Measurements from ENCODE around the gene LARGE2. TPM values are rescaled to one million over a fixed set of nuclear protein-coding genes. Genes with fewer than 3 reads are reported as not detected.

Gene LARGE2
- total RNA-seq, 4 donors from 2014 or later = 2.5 TPM; not detected in 3

- TF ChIP-seq, protein P1, sequence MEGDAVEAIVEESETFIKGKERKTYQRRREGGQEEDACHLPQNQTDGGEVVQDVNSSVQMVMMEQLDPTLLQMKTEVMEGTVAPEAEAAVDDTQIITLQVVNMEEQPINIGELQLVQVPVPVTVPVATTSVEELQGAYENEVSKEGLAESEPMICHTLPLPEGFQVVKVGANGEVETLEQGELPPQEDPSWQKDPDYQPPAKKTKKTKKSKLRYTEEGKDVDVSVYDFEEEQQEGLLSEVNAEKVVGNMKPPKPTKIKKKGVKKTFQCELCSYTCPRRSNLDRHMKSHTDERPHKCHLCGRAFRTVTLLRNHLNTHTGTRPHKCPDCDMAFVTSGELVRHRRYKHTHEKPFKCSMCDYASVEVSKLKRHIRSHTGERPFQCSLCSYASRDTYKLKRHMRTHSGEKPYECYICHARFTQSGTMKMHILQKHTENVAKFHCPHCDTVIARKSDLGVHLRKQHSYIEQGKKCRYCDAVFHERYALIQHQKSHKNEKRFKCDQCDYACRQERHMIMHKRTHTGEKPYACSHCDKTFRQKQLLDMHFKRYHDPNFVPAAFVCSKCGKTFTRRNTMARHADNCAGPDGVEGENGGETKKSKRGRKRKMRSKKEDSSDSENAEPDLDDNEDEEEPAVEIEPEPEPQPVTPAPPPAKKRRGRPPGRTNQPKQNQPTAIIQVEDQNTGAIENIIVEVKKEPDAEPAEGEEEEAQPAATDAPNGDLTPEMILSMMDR (IDR thresholded peaks at IDR 0.05) = no peak
- TF ChIP-seq POLR2A (IDR thresholded peaks at IDR 0.05) = no peak
- TF ChIP-seq POLR2AphosphoS5 (IDR thresholded peaks at IDR 0.05) = no peak
- TF ChIP-seq EP300 (IDR thresholded peaks at IDR 0.05) = no peak
- no peak overlapping the region for H3K4me3 ChIP-seq
- ATAC-seq = no peak
- peak overlapping the region in 1 of 4 donors; percentile 12 for H3K27ac ChIP-seq
- 67 to 70% methylated on average over 1 of the region's 1 CpG for WGBS, 2 donors (ENCODE audit: low coverage in 1 of 2)
- no peaks in the 10 kb centered on the region for H3K9me3 ChIP-seq
- H3K4me1 ChIP-seq = no peaks in the 10 kb centered on the region
- no peaks in the 10 kb centered on the region for H3K27me3 ChIP-seq
- peaks cover 0 to 42% of the 10 kb centered on the region in 2 donors for H3K36me3 ChIP-seq
Measured at GRCh38 chr11:45959851-45960250, 37.4 kb downstream of the LARGE2 start.

GRCh38 chr11:45960387-45961095, 38.1 kb downstream of the LARGE2 start:
- Histone ChIP-seq H3K27me3 (no peaks in the 10 kb centered on the region), H3K27ac (peak overlapping the region in 2 of 4 donors; percentile 12), H3K4me3 (no peak overlapping the region), H3K4me1 (no peaks in the 10 kb centered on the region), H3K36me3 (peaks cover 0 to 42% of the 10 kb centered on the region in 2 donors), H3K9me3 (no peaks in the 10 kb centered on the region)
- WGBS, 2 donors (ENCODE audit: low coverage in 1 of 2) = 61 to 73% methylated on average over 4 of the region's 4 CpGs
- no peak for TF ChIP-seq EP300 (IDR thresholded peaks at IDR 0.05)
- no peak for TF ChIP-seq POLR2A (IDR thresholded peaks at IDR 0.05)
- TF ChIP-seq POLR2AphosphoS5 (IDR thresholded peaks at IDR 0.05) = no peak
- TF ChIP-seq, protein P1 (IDR thresholded peaks at IDR 0.05) = no peak
- peak; percentile 66 for ATAC-seq

- no peak for ATAC-seq
- peaks cover 0 to 48% of the 10 kb centered on the region in 2 donors for H3K36me3 ChIP-seq
- no peak overlapping the region for H3K4me3 ChIP-seq
- no peaks in the 10 kb centered on the region for H3K9me3 ChIP-seq
- no peaks in the 10 kb centered on the region for H3K4me1 ChIP-seq
- WGBS, 2 donors (ENCODE audit: low coverage in 1 of 2) = 60 to 85% methylated on average over 7 of the region's 7 CpGs
- no peaks in the 10 kb centered on the region for H3K27me3 ChIP-seq
- H3K27ac ChIP-seq = no peak overlapping the region
- TF ChIP-seq POLR2A (IDR thresholded peaks at IDR 0.05) (no peak), EP300 (IDR thresholded peaks at IDR 0.05) (no peak), POLR2AphosphoS5 (IDR thresholded peaks at IDR 0.05) (no peak)
- TF ChIP-seq, protein P1 (IDR thresholded peaks at IDR 0.05) = no peak
Measured at GRCh38 chr11:45961751-45962240, 39.3 kb downstream of the LARGE2 start.

- Histone ChIP-seq H3K27ac (peak overlapping the region in 3 of 4 donors; percentile 35 to 54 (median 46)), H3K4me3 (no peak overlapping the region), H3K27me3 (no peaks in the 10 kb centered on the region), H3K4me1 (peaks cover 0 to 11% (median 0%) of the 10 kb centered on the region in 3 donors), H3K36me3 (peaks cover 0 to 78% of the 10 kb centered on the region in 2 donors), H3K9me3 (no peaks in the 10 kb centered on the region)
- no peak for TF ChIP-seq POLR2A (IDR thresholded peaks at IDR 0.05)
- peak; percentile 18 for TF ChIP-seq POLR2AphosphoS5 (IDR thresholded peaks at IDR 0.05)
- TF ChIP-seq EP300 (IDR thresholded peaks at IDR 0.05) = no peak
- TF ChIP-seq, protein P1 (IDR thresholded peaks at IDR 0.05) = peak; percentile 76 to 93 (median 90)
- ATAC-seq = peak; percentile 73
- 2 to 18% methylated on average over 7 to 9 of the region's 9 CpGs for WGBS, 2 donors (ENCODE audit: low coverage in 1 of 2)
Measured at GRCh38 chr11:45964911-45965389, 42.5 kb downstream of the LARGE2 start.

All from gastroesophageal sphincter (tissue), 4 donors.